Left renal cortex interstitium (tissue), 4 donors: ENCODE results near the gene UBE2G2. TPM values are rescaled to one million over a fixed set of nuclear protein-coding genes. Genes with fewer than 3 reads are reported as not detected.
"Not testable (repeated sequence)": the region's sequence is repeated elsewhere in the genome, so short reads cannot be mapped to it uniquely, and the experiment has no call there.

ENCODE experiments used
- DNase-seq, 4 donors: peaks; one replicate each; pipeline ENCODE4 v3.0.0-alpha.2; 2013; ENCODE audit warnings: low read depth in 4 of 4, low spot score in 2 of 4, missing footprints in 1 of 4
- polyA plus RNA-seq, 4 donors: library from polyadenylated mRNA; unstranded; fragments of 120-200 nt; gene quantifications; one replicate each; pipeline ENCODE4 v1.2.1, GENCODE V29; 2013; ENCODE audit not compliant: insufficient read length in 4 of 4

The UBE2G2 gene
- polyA plus RNA-seq, 4 donors: 66.0 to 141 (median 107) TPM

GRCh38 chr21:44836666-44837471, 35.2 kb upstream of the UBE2G2 start:
- DNase-seq: no peak

DNA sequence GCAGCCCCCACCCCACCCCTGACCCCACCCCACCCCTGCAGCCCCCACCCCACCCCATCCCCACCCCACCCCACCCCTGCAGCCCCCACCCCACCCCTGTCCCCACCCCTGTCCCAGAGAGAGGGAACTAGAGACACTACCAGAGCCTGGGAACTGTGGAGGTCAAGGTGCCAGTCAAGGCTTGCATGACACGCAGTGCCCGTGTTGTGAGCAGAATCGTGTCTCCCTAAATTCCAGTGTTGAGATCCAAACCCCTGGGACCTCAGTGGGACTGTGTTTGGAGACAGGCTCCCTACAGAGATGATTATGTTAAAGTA, 34.7 kb upstream of the UBE2G2 start:
- DNase-seq: no peak

GRCh38 chr21:44835647-44835973, 34.0 kb upstream of the UBE2G2 start:
- DNase-seq: no peak

GRCh38 chr21:44834951-44835646, 33.5 kb upstream of the UBE2G2 start:
- DNase-seq: no peak

DNA sequence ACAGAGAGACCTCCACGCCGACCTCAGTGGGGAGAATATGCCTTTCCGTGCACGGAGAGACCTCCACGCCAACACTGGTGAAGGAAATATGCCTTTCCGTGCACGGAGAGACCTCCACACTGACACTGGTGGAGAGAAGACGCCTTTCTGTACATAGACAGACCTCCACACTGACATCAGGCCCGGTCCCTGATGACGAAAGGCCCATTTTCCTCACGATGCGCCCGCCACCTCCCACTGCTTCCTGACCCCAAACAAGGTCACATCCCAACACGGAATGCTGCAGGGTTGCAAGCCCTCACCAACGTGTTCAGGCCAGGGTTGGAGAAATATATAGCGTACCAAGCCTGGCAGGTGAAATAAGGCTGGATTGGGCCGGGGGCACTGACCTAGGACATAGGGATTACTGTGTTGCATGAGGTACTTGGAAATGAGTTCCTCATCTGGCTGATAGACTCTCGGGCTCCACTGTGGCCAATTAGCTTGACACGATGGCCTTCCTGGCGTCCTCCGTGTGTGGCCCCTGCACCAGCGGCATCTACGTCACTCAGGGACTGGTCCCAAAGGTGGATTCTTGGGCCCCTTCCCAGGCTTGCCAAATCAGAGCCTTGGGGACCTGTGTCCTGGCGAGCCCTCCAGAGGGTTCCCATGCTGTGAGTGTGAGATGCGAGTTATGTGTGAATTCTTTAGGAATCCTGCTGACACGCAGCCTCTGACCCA, 32.8 kb upstream of the UBE2G2 start:
- DNase-seq: no peak

- no peak for DNase-seq
Observed at GRCh38 chr21:44833663-44834062, 32.0 kb upstream of the UBE2G2 start.

DNA sequence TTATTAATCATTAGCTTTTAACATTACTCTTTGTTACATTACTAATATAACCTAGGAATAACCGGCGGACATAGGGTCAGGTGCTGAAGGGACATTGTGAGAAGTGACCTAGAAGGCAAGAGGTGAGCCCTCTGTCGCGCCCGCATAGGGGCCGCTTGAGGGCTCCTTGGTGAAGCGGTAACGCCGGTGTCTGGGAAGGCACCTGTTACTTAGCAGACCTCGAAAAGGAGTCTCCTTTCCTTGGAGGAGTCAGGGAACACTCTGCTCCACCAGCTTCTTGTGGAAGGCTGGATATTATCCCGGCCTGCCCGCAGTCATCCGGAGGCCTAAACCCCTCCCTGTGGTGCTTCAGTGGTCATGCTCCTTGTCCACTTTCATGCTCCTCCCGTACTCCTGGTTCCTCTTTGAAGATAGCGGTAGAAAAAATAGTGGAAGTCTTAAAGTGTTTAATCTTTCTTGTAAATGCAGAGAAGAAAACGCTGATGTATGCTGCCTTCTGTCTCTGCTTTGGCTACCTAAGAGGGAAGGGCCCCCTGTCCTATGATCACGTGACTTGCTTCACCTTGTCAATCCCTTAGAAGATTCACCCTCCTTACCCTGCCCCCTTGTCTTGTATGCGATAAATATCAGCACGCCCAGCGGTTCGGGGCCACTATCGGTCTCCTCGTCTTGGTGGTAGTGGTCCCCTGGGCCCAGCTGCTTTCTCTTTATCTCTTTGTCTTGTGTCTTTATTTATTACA, 31.1 kb upstream of the UBE2G2 start:
- not testable (repeated sequence) for DNase-seq

DNA sequence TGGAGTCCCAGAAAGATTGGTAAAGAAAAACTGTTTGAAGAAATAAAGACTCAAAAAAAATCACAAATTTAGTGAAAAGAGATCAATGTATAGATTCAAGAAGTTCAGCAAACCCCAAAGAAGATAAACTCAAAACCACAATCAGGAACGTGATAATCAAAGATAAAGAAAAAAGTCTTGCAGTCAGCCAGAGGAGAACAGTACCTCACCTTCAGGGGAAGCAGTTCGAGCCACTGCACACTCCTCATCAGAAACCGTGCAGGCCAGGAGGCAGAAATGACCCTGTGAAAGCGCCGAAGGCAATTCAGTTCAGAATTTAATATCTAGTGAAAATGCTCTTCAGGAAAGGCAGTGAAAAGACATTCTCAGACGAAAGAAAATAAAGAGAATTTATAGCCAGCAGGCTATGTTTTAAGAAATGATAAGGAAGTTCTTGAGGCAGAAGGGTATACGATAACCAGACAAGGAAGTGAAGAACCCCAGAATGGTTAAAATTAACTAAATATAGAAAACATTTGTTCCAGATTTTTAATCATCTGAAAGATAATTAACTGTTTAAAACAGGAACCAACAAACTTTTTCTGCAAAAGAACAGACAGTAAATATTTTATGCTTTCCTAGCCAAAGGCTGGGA, 29.7 kb upstream of the UBE2G2 start:
- no peak for DNase-seq

DNA sequence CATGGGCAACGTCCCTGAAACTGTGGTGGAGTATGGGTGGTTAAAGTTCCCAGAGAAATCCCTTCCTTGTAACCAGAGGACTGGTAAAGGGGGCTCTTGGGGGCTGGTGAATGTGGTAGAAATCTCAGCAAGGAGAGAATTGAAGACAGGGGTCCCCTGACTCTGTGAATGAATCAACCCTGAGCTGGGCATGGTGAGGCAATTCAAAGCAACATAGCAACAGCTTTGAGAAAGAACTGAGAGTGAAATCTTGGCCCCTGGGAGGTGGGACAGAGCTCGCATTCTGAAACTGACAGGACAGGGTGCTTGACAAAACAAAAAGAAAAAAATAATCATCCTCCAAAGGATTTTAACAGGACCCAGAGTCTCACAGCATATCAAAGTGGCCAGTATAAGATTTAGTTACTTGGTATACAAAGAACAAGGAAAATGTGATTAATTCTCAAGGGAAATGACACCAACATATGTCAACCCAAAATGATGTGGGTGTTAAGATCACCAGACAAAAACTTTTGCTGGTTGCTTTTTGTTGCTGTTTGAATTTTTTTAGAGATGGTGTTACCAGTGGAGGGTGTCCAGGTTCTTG, 28.0 kb upstream of the UBE2G2 start:
- DNase-seq: no peak

DNA sequence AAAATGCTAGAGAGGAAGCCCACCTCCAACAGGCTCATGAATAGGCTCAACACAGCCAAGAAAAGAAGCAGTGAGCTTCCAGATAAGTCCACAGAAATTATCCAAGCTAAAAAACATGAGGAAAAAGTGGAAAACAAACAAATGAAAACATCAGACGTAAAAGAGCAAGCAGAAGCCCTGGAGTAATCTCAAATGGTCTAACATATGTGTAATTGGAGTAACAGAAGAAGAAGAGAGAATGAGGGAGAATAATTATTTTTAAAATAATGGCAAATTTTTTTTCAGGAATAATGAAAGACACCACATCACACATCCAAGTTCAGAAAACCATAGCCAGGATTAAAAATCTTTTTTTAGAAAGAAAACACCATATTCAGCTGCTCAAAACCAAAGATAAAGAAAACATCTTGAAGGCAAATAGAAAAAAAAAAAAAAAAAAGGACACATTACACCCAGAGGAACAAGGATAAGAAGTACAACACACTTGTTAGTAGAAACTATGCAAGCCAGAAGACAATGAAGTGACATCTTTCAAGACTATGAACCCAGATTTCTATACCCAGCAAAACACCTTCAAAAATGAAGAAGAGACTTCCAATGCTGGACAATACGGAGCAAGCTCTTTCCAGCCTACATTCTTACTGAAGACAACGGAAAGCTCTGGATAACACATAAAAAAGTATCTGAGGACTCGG, 26.9 kb upstream of the UBE2G2 start:
- no peak for DNase-seq

DNA sequence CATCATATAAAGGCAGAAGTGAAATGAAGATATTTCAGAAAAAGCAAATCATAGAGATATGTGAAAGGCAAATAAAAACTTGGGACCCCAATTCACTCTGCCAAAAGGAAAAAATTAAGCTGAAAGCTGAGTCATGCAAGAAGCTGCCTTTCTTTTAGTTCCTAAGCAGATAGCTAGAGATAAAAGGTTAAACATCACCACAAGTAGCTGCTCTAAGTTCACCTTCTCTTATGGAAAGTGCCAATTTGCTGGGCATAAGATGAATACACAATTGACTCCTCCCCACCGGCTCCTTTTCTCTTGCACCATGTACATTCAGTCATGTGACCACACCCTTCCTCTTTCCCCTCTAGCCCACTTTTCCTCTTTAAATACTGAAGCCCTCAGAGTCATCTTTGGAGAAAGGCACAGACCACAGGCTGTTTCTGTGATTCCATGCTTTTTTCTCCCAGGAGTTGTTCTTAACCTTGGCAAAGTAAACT, 21.6 kb upstream of the UBE2G2 start:
- no peak for DNase-seq

- DNase-seq: no peak
Observed at GRCh38 chr21:44822484-44823178, 21.0 kb upstream of the UBE2G2 start.

GRCh38 chr21:44820851-44821250, 19.2 kb upstream of the UBE2G2 start:
- no peak for DNase-seq

DNA sequence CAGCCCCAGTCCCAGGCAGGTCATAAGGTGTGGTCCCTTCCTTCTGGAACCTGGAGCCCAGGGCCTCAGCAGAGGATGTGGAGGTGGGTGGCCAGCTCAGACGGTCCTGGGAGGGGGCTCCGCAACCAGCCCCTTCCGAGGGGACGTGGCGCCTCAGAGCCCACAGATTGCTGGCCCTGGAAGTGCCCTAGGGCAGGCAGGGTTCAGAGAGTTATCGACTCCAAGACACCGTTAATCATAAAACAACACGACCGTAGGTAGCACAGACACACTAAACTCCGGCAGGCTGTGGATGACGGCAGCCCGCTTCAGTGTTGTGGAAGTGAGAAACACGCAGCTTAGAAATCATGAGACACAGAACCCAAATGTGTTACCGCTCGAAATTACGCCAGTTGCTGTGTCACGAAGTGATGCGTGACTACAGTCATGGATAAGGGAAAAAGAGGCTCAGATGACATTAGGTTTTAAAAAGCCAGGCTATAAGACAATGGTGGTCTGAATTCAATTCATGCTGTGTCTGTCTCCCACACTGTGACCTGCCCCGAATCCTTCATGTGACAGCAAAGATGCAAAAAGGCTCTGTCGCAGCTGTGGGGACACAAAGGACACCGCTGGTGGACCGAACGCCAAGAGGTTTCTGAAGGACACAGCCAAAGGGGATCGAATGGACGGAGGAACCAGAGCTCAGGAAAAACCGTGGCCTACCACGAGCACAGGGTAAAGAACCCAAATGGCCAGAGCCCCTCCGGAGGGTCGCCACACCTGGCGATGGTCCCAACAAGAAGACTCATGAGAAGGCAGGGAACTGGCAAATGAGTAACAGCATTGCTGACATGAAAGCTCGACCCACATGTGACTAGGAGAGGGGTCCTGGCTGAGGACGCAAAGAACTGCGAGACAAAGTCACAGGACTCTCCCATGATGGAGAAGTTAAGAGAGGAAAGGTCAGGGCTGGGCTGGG, 17.9 kb upstream of the UBE2G2 start:
- no peak for DNase-seq

- DNase-seq: no peak
Observed at GRCh38 chr21:44818640-44819011, 17.0 kb upstream of the UBE2G2 start.

GRCh38 chr21:44817914-44818639, 16.5 kb upstream of the UBE2G2 start, which contains the start of gene SUMO3:
TSS of gene SUMO3 (minus strand) at chr21:44818062. CDS start at chr21:44817968, 94 bp downstream.
- DNase-seq: peak in 2 of 4 donors; percentile 54 to 69

GRCh38 chr21:44817506-44817880, 15.9 kb upstream of the UBE2G2 start:
- peak in 3 of 4 donors; percentile 61 to 76 (median 71) for DNase-seq
